Transverse colon (tissue), 4 donors: ENCODE results near the gene VSIG4. TPM values are rescaled to one million over a fixed set of nuclear protein-coding genes. Genes with fewer than 3 reads are reported as not detected.

Experiments used
- DNase-seq: peaks from one replicate; pipeline ENCODE4 v3.0.0-alpha.2; 2019
- H3K27ac ChIP-seq, 4 donors: fragments of 200-600 bp; sonication (generic); 2 replicates each; pipeline ENCODE4 v1.5.1; 2016 to 2018; ENCODE audit warnings: inconsistent platforms in 4 of 4
- H3K27me3 ChIP-seq: fragments of 200-600 bp; sonication (generic); 2 replicates; pipeline ENCODE4 v1.5.1; 2017; ENCODE audit warnings: inconsistent platforms
- H3K36me3 ChIP-seq, 4 donors: fragments of 200-600 bp; sonication (generic); 2 replicates each; pipeline ENCODE4 v1.5.1; 2017 to 2019; ENCODE audit warnings: inconsistent platforms in 4 of 4
- H3K4me1 ChIP-seq, 4 donors: fragments of 200-600 bp; sonication (generic); 2 replicates each; pipeline ENCODE4 v1.5.1; 2017 to 2020; ENCODE audit warnings: inconsistent platforms in 4 of 4
- H3K4me3 ChIP-seq, 4 donors: fragments of 200-600 bp; sonication (generic); 1 replicate in 1 of 4; 2 replicates in 3 of 4; pipeline versions ENCODE4 v1.5.1 to v1.6.1; 2017 to 2019; ENCODE audit warnings: inconsistent platforms in 4 of 4
- H3K9me3 ChIP-seq, 2 donors: fragments of 200-600 bp; sonication (generic); 2 replicates each; pipeline ENCODE4 v1.5.1; 2017 to 2019; ENCODE audit warnings: inconsistent platforms in 2 of 2
- EP300 ChIP-seq: sonication (generic); formaldehyde crosslinking; IDR thresholded peaks from one replicate; pipeline ENCODE4 v1.6.1; 2017; ENCODE audit warnings: antibody characterized with exemption, low read depth
- POLR2A ChIP-seq: fragments of 450-650 bp; IDR thresholded peaks from one replicate; pipeline ENCODE4 v1.6.1; 2016; ENCODE audit warnings: antibody characterized with exemption, mild to moderate bottlenecking, moderate library complexity
- POLR2AphosphoS5 ChIP-seq, 3 donors: sonication (generic); formaldehyde crosslinking; IDR thresholded peaks; one replicate each; pipeline ENCODE4 v1.6.1; 2016; ENCODE audit warnings: antibody characterized with exemption in 3 of 3
- WGBS, 2 donors: methylation state at CpG; one replicate each; pipeline ENCODE4 v1.1.5; 2018; ENCODE audit warnings: low coverage in 1 of 2; 5-methylcytosine and 5-hydroxymethylcytosine counted together
- in situ Hi-C, 4 donors: fragments of 200-750 bp; cut with MboI; loops; one replicate each; pipeline versions ENCODE4 v1.15.0 to v1.15.1; 2017; ENCODE audit warnings: low sequenced_read_pairs in 3 of 4, low pct_ligation_motif_present in 1 of 4, low pct_unique_long_range_greater_than_20kb in 1 of 4
- intact Hi-C: fragments of 100-400 bp; cut with DNase I; formaldehyde crosslinking; loops from one replicate; pipeline ENCODE4 v1.15.1; 2023; ENCODE audit warnings: low total_unique reads
- total RNA-seq, 4 donors: library from RNA; depleted of rRNA; stranded (reverse); fragments of >200 nt; gene quantifications; one replicate each; pipeline ENCODE4 v1.1.0, GENCODE V29; 2016
- TF ChIP-seq, protein P1 (sequence below), 5 experiments: fragments of 200-600 bp in 3 of 5; fragments of 450-650 bp in 2 of 5; sonication (generic) in 3 of 5; IDR thresholded peaks; 1 replicate in 2 of 5; 2 replicates in 3 of 5; pipeline ENCODE4 v1.5.1; 2016 to 2017; ENCODE audit warnings: antibody characterized with exemption in 5 of 5, inconsistent platforms in 3 of 5, mild to moderate bottlenecking in 2 of 5, moderate library complexity in 1 of 5

The VSIG4 gene, protein sequence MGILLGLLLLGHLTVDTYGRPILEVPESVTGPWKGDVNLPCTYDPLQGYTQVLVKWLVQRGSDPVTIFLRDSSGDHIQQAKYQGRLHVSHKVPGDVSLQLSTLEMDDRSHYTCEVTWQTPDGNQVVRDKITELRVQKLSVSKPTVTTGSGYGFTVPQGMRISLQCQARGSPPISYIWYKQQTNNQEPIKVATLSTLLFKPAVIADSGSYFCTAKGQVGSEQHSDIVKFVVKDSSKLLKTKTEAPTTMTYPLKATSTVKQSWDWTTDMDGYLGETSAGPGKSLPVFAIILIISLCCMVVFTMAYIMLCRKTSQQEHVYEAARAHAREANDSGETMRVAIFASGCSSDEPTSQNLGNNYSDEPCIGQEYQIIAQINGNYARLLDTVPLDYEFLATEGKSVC
- 10 to 100 TPM in 3 of 4 donors, 1 to 10 TPM in 1; 7.5 to 66.9 (median 32.1) TPM for total RNA-seq

DNA sequence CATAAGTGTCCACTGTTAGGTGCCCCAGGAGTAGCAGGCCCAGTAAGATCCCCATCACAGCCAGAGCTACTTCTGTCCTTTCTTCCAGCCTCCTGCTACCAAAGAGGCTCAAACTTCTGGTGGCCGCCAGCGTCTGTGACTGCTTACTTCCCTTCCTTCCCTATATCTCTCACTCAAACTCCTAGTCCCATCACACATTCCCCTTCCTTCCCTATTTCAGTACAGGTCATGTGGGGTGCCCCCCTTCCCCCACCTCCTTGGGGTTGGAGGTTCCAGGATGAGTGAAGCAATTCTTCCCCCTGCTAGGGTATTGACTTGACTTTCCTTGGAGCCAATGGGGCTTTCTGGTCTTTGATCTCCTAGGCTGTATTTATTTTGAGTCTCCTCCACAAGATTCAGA lies at the start of gene VSIG4:
TSS of gene VSIG4 (minus strand) at position 137 of the 400 bp plus-strand sequence. CDS start at position 55, 82 bp downstream.
- no peaks in the 10 kb centered on the region for H3K27me3 ChIP-seq
- in situ Hi-C loops: no loop called here
- intact Hi-C loops: no loop called here
- H3K4me1 ChIP-seq: no peaks in the 10 kb centered on the region
- H3K36me3 ChIP-seq: no peaks in the 10 kb centered on the region
- TF ChIP-seq EP300: no peak
- TF ChIP-seq, protein P1, sequence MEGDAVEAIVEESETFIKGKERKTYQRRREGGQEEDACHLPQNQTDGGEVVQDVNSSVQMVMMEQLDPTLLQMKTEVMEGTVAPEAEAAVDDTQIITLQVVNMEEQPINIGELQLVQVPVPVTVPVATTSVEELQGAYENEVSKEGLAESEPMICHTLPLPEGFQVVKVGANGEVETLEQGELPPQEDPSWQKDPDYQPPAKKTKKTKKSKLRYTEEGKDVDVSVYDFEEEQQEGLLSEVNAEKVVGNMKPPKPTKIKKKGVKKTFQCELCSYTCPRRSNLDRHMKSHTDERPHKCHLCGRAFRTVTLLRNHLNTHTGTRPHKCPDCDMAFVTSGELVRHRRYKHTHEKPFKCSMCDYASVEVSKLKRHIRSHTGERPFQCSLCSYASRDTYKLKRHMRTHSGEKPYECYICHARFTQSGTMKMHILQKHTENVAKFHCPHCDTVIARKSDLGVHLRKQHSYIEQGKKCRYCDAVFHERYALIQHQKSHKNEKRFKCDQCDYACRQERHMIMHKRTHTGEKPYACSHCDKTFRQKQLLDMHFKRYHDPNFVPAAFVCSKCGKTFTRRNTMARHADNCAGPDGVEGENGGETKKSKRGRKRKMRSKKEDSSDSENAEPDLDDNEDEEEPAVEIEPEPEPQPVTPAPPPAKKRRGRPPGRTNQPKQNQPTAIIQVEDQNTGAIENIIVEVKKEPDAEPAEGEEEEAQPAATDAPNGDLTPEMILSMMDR (IDR thresholded peaks at IDR 0.05): no peak
- TF ChIP-seq POLR2A: peak; percentile 31
- peak in 1 of 3 donors; percentile 24 for TF ChIP-seq POLR2AphosphoS5 (IDR thresholded peaks at IDR 0.05)
- H3K27ac ChIP-seq: peak within 1 kb of the TSS in 2 of 4 donors; percentile 1 to 11
- H3K9me3 ChIP-seq: no peaks in the 10 kb centered on the region
- peak; percentile 16 for DNase-seq
- no peak within 1 kb of the TSS for H3K4me3 ChIP-seq
- 81% methylated on average over 2 of the region's 2 CpGs; no CpG with 5 or more reads in 1 of the 2 donors for WGBS, 2 donors

DNA sequence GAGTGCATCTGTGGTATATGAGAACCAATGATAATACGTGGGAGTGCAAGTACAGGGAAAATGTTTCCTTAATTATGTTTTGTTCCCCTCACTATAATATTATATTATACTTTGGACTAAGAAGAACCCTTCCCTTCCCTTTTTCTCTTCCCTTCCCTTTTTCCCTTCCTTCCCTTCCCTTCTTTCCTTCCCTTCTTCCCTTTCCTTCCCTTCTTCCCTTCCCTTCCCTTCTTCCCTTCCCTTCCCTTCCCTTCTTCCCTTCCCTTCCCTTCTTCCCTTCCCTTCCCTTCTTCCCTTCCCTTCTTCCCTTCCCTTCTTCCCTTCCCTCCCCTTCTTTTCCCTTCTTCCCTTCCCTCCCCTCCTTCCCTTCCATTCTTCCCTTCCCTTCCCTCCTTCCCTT lies 36.9 kb upstream of the VSIG4 start:
- no peak overlapping the region for H3K4me3 ChIP-seq
- no peak for TF ChIP-seq EP300
- TF ChIP-seq, protein P1 (IDR thresholded peaks at IDR 0.05): no peak
- TF ChIP-seq POLR2AphosphoS5 (IDR thresholded peaks at IDR 0.05): no peak
- no peak for TF ChIP-seq POLR2A
- no peaks in the 10 kb centered on the region for H3K36me3 ChIP-seq
- H3K27ac ChIP-seq: no peak overlapping the region
- intact Hi-C loops (no loop called here), in situ Hi-C loops (no loop called here)
- H3K9me3 ChIP-seq: no peaks in the 10 kb centered on the region
- H3K27me3 ChIP-seq: no peaks in the 10 kb centered on the region
- no peaks in the 10 kb centered on the region for H3K4me1 ChIP-seq
- 74 to 100% methylated on average over 1 of the region's 1 CpG for WGBS, 2 donors
- no peak for DNase-seq

DNA sequence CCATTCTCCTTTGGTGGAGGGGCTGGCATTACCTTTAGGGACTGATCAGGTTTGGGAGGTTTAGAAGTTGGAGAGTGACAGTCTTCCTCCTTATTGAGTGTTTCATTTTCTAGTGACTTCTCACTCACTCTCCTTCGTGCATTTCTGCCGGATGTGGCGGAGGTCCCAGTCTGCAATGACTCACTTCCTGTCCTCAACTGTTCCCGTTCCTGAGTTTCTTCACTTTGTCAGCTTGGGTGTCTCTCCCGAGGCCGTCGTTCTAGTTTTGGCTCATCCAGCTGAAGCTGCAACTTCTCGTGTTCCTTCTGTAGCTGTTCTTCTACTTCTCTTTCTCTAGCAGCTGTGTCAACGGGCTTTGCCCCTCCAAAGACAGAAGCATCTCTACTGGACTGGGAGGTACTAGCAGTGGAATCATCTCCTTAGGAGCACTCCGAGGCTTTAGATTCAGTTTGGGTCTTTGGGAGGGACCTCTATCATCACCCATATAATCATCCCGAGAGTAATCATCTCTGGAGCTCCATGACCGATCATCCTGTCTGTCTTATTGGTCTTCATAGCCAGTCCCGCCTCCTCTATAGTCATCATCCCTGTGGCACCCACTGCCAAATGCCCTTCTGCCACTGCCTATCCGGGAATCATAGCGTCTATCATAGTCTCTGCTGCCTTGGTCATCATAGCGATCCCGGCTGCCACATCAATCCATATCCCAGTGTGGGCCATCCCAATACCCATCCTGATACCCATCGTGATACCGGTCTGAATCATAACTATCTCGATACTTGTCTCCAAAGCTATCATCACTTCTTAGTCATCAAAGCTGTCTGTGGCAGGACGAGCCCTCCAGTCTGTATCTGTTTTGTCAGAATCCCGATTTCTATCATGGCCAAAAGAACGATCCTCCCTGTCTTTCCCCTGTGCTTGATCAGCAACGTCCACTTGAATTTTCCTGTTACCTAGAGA lies 35.3 kb upstream of the VSIG4 start:
- H3K4me1 ChIP-seq: no peaks in the 10 kb centered on the region
- H3K36me3 ChIP-seq: no peaks in the 10 kb centered on the region
- no peaks in the 10 kb centered on the region for H3K9me3 ChIP-seq
- H3K4me3 ChIP-seq: no peak overlapping the region
- H3K27me3 ChIP-seq: no peaks in the 10 kb centered on the region
- no peak for TF ChIP-seq EP300
- intact Hi-C loops: no loop called here
- in situ Hi-C loops: no loop called here
- peak; percentile 37 for DNase-seq
- WGBS, 2 donors: 60 to 71% methylated on average over 2 to 24 of the region's 24 CpGs
- peak overlapping the region in 3 of 4 donors; percentile 11 to 20 (median 13) for H3K27ac ChIP-seq

DNA sequence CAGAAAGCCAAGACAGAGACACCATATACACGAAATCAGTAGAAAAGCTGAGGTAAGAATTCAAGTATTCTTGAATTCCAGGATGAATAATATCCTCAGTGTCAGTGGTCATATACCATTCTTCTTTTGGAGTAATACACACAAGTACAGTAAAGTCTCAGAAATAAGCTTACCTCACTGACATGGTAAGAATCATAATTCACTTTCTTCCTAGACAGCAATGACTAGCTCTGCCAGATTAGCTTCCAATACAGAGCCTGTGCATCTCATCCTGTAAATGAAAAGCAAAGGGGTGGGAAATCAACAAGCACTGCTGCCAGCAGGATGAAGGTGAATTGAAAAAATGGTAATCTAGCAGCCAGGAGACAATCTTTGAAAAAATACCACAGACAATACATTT lies 31.2 kb upstream of the VSIG4 start:
- Histone ChIP-seq H3K4me3 (no peak overlapping the region), H3K27me3 (no peaks in the 10 kb centered on the region), H3K4me1 (no peaks in the 10 kb centered on the region), H3K27ac (no peak overlapping the region), H3K9me3 (no peaks in the 10 kb centered on the region), H3K36me3 (no peaks in the 10 kb centered on the region)
- TF ChIP-seq, protein P1 (IDR thresholded peaks at IDR 0.05): no peak
- TF ChIP-seq POLR2AphosphoS5 (IDR thresholded peaks at IDR 0.05): no peak
- TF ChIP-seq POLR2A: no peak
- no peak for TF ChIP-seq EP300
- 44% methylated on average over 1 of the region's 1 CpG; no CpG with 5 or more reads in 1 of the 2 donors for WGBS, 2 donors
- DNase-seq: no peak
- intact Hi-C loops (no loop called here), in situ Hi-C loops (no loop called here)
